Measurements from ENCODE around the gene DCAF12.
"Not testable (repeated sequence)": the region's sequence is repeated elsewhere in the genome, so short reads cannot be mapped to it uniquely, and the experiment has no call there.

Gene DCAF12

GRCh38 chr9:34059281-34059680 lies 67.2 kb downstream of the DCAF12 start:
- no peak for DNase-seq

DNA sequence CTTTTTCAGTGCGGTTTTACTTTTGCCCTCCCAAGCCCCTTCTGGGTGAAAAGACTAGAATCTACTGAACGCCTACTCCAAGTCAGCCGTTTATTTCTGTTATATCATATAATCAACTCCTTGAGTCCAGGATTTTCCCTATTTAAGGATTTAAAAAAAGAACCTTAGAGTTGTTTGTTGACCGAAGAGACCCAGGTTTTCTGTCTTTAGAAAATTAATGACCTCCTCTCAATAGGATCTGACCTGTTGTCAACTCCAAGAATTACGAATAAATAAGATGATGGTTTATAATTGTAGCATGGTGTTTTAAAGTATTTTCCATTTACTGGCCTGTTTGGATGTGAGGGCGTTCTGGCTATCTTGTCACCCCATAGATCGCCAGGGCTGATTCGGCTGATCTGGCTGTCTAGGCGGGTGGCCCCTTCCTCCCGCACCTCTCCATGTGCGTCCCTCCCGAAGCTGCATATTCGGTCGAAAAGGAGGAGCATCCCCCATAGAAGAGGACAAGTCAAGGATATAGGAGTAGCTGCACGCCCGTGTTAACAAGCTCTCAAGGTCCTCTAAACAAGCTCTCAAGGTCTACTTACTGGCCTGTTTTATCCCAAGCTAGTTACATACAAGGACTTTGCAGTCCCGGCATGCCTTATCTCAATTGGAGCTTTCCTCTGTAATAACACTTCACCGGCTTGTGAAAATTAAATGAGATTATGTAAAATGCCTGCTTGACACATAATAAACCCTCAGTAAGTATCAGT lies 76.7 kb downstream of the DCAF12 start:
- no peak for DNase-seq

DNA sequence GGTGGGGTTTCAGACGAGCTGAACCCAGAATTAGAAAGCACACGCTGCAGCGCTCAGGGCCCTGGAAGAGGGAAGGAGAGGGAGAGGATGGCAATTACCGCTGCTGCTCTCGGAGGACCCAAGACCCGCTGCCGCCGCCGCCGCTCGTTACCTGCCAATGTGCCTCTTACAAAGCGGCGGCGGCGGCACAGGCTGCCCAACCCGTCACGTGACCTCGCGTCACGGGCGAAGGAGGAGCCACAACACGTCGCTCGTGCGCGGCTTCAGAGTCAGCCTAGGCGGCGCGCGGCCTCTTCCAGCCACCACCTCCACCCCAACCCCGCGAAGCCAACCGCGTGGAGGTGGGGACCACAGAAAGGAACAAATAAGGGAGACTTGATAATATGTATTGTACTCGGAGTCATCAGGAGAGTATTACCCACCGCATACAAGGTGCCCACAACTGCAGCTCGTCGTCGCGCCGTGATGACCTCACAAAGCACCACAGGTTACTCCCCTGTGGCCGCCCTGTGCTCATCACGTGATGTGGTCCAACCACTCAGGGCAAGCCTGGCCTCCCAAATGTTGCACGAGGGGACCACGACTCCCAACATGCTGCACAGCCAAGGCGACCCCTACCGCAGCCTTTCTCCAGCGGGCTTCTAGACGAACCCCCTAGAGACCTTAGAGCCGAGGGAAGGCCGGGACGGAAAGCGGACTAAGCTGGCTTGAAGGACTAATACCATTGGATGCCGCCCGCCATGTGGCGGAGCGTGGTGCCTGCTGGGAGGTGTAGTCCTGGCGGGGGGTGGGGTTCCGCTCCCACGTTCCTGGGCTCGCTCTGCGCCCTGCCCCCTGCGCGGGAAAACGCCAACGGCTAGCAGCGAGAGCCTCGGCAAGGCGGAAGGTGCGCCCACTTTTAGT lies 77.5 kb downstream of the DCAF12 start, which contains the start of gene UBAP2:
UBAP2 (minus strand) TSS at position 161 of the 903 bp plus-strand sequence. CDS start 31,739 bp downstream, outside the sequence.
- DNase-seq: peak; percentile 98

DNA sequence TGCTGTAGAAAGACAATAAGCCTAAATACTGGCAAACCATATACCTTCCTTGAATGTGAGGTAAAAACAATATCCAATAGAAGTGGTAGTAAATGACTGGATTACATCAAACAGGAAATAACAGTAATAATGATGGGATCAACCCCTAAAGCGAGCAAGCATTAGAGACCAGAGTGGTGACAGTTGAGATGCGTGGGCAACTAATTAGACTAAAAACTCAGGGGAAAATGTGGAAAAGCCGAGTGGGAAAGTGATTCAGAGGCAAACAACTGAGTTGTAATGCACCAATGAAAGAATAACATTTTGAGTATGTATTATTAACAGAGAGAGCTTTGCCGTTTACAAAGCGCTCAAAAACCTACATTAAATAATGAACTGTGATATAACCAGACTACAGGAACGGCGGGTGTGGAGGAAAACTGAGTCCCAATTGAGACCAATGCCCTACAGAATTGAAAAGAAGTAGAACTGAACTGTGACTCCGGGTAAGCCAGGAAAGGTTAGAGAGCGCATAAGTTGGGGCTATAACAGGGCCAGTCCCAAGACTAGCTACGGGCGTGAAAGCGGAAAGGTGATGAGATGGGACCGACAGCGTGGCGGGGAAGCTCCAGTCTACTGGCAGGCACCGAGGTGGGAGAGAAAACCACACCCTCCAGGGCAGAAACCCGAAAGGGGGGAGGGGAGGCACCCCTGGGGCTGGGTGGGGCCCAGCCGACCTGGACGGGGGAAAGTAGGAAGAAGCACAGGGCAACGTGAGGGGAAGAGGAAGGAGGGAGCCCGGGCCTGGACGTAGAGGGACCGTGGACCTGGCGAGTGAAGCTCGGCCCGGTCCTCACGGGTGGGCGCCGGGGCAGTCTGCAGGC lies 78.4 kb downstream of the DCAF12 start:
- peak; percentile 60 for DNase-seq

DNA sequence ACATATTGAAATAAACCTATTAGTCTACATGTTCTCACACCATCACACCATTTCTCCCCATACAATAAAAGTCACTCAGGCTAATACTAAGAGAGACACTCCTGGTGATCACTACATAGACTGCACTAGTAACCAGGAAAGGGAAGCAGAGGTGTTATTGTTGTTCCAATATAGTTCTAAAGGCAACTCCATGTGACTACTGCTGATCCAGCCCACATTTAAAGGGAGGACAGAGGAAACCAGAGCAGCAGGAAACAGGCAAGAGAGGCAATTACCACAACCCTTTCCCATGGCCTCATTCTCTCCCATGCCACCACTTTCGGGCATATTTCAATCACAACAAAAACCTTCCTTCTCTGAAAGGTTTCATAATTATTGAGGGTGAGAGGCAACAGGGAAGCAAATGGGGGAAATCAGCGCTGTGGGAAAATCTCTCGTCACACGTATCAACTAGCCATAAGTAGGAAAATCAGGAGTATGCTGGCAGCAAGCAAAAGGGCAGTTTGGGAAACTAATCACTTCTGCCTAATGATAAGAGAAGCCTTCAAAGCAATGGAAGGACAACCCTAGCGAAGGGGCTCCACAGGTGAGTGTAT lies 79.6 kb downstream of the DCAF12 start:
- no peak for DNase-seq

DNA sequence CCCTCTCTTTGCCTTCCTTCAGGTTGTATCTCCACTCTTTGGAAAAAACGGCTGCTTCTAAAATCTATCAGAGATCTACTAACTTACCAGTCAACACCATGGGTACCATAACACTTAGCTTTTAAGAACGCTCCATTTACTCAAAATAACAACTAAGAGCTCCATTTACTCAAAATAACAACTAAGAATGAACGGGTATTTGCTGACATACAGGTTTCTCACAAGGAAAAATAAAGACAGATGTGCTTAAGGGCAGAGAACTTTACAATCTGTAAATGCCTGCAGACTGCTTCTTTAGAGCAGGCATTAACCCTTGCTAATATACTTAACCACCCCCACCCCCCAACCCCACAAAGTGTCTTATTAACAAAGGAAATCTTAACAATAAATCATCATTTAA lies 80.6 kb downstream of the DCAF12 start:
- no peak for DNase-seq

DNA sequence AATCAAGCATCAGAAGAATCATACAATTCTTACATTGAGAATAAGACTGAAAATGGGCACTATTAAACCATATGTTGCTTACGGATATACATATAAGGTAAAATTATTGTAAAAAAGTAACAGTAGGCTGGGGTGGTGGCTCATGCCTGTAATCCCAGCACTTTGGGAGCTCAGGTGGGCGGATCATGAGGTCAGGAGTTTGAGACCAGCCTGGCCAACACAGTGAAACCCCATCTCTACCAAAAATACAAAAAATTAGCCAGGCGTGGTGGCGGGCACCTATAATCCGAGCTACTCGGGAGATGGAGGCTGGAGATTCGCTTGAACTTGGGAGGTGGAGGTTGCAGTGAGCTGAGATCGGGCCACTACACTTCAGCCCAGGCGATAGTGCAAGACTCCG lies 84.4 kb downstream of the DCAF12 start:
- DNase-seq: not testable (repeated sequence)

GRCh38 chr9:34038851-34039250 lies 87.6 kb downstream of the DCAF12 start:
- DNase-seq: not testable (repeated sequence)

GRCh38 chr9:34037626-34038025 lies 88.9 kb downstream of the DCAF12 start:
- no peak for DNase-seq

- no peak for DNase-seq
Measured at GRCh38 chr9:34036625-34037024, 89.9 kb downstream of the DCAF12 start.

Data from right hindlimb (tissue), 1 donor.